Measurements from ENCODE around the gene SEC22A.

SEC22A gene

DNA sequence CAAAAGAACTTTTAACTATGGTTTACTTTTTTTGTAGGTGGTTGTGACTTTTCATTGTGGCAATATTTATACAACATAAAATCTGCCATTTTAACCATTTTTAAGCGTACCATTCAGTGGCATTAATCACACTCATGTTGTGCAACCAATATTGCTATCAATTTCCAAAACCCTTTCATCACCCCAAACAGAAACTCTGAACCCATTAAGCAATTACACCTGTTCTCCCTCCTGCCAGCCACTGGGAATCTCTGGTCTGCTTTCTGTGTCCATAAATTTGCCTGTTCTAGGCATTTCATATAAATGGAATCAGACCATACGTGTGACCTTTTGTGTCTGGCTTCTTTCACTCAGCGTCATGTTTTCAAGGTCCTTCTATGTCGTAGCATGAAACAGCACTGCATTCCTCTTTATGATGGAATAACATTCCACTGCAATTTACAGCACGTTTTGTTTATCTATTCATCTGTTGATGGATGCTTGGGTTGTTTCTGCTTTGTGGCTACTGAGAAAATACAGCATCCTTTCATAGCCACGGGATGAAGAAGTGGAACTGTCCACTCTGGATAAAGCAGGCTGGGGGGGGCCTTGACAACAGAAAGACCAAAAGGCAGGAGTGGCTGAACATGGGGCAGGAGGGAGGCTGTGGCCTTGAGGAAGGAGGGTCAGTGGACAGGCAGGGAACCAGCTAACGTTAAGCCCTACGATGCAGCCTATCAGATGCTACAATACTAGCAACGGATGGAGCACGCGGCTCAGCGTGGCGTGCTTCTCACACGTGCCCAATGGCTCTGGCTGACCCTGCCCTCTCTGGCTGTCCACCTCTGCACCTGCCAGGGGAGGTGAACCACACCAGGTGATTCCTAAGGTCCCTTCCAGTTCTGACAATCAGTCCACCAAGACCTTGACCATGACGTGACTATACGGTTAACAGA lies 110.9 kb downstream of the SEC22A start:
- no peak overlapping the region for H3K27ac ChIP-seq (ENCODE audit: low read depth, low read length, poor library complexity, severe bottlenecking)
- H3K79me2 ChIP-seq (ENCODE audit: insufficient read depth, low read length): no peaks in the 10 kb centered on the region
- TF ChIP-seq EZH2 (IDR thresholded peaks at IDR 0.05; ENCODE audit: borderline replicate concordance, low read length): no peak
- TF ChIP-seq, protein P1, sequence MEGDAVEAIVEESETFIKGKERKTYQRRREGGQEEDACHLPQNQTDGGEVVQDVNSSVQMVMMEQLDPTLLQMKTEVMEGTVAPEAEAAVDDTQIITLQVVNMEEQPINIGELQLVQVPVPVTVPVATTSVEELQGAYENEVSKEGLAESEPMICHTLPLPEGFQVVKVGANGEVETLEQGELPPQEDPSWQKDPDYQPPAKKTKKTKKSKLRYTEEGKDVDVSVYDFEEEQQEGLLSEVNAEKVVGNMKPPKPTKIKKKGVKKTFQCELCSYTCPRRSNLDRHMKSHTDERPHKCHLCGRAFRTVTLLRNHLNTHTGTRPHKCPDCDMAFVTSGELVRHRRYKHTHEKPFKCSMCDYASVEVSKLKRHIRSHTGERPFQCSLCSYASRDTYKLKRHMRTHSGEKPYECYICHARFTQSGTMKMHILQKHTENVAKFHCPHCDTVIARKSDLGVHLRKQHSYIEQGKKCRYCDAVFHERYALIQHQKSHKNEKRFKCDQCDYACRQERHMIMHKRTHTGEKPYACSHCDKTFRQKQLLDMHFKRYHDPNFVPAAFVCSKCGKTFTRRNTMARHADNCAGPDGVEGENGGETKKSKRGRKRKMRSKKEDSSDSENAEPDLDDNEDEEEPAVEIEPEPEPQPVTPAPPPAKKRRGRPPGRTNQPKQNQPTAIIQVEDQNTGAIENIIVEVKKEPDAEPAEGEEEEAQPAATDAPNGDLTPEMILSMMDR (IDR thresholded peaks at IDR 0.05; ENCODE audit: low read length): no peak
- no peak overlapping the region for H3K4me3 ChIP-seq (ENCODE audit: low read depth, low read length, poor library complexity, severe bottlenecking)
- H3K4me1 ChIP-seq (ENCODE audit: insufficient read depth, low read length, severe bottlenecking): no peaks in the 10 kb centered on the region
- no peaks in the 10 kb centered on the region for H3K9me2 ChIP-seq (ENCODE audit: low read depth, low read length)
- H3K4me2 ChIP-seq (ENCODE audit: low read length): no peak overlapping the region
- no peaks in the 10 kb centered on the region for H3F3A ChIP-seq (ENCODE audit: insufficient read depth, low read length)
- H4K20me1 ChIP-seq (ENCODE audit: insufficient read depth, low read length): no peaks in the 10 kb centered on the region
- H3K9ac ChIP-seq (ENCODE audit: low read length): no peak overlapping the region
- no peak overlapping the region for H2AFZ ChIP-seq (ENCODE audit: low read length)
- no peaks in the 10 kb centered on the region for H3K27me3 ChIP-seq (ENCODE audit: insufficient read depth, low read length)
- no peaks in the 10 kb centered on the region for H3K36me3 ChIP-seq (ENCODE audit: insufficient read depth, low read length)
- no peaks in the 10 kb centered on the region for H3K9me3 ChIP-seq (ENCODE audit: low read length)

DNA sequence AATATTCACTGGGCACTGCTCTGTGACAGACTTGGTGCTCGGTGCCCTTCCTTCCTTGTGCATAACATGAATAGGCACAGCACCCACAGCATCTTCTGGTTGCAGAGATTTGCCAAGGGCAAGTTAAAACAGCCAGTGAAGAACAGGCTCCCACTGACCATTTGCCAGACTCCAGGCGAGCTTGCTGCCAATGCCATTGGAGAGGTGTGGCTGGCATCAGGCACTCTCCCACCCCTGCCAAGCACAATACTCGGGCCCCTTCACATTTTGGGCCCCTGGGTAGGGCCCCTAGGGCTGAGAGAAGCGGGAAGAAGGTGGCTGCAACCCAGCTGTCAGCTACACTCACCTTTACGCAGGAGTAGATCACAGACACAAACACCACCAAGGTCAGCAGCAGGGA lies 112.1 kb downstream of the SEC22A start:
- no peaks in the 10 kb centered on the region for H3K4me1 ChIP-seq (ENCODE audit: insufficient read depth, low read length, severe bottlenecking)
- no peak overlapping the region for H3K27ac ChIP-seq (ENCODE audit: low read depth, low read length, poor library complexity, severe bottlenecking)

DNA sequence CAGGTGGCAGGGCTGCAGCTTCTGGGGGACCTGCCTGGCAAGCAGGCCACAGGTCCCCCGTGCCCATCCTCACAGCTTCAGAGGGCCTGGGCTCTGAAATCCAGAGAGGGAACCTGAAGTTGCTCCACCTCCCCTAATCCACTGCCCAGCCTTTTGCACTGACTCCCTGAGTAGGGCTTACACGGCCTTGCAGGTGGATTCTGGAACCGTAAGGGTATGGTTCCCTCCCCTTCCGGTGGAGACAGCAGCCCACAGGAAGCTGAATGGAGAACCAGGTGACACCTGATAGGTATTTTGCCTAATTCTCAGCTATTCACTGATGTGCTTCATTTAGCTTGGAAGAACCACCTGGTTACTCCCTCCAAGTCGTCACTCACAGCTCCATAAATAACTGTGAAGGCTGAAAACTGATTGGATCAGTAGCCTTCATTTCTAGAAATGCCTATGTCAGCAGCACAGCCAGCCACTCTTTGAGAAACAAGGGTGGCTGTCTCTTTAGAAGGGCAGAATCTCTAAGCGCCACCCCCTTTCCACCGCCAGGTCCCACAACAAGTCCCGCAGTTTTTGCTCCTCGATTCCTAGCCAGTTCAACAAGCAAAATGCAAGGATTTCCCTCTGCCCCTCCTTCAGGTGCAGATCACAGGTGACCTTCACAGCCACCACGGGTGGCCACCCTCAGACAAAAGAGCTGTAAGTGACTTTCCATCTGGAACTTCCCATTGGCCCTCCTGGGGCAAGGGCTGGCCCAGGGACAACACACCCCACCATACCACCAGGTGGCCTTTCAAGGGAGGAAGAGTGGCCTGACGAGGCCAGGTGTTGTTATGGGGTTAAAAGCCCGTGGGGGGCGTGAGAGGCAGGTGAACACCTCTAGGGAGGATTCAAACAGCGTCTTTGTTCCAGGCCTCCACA lies 112.9 kb downstream of the SEC22A start:
- Histone ChIP-seq H3K27me3 (ENCODE audit: insufficient read depth, low read length) (0 out of 2 replicates have a peak, but pooled peaks cover 4% of the 10 kb centered on the region), H3K4me1 (ENCODE audit: insufficient read depth, low read length, severe bottlenecking) (no peaks in the 10 kb centered on the region), H3K9me3 (ENCODE audit: low read length) (no peaks in the 10 kb centered on the region), H3K4me3 (ENCODE audit: low read depth, low read length, poor library complexity, severe bottlenecking) (no peak overlapping the region), H3K4me2 (ENCODE audit: low read length) (no peak overlapping the region; the same call in 1 of the 2 replicates), H3K27ac (ENCODE audit: low read depth, low read length, poor library complexity, severe bottlenecking) (no peak overlapping the region), H4K20me1 (ENCODE audit: insufficient read depth, low read length) (no peaks in the 10 kb centered on the region), H2AFZ (ENCODE audit: low read length) (no peak overlapping the region), H3K79me2 (ENCODE audit: insufficient read depth, low read length) (no peaks in the 10 kb centered on the region), H3K9ac (ENCODE audit: low read length) (no peak overlapping the region), H3F3A (ENCODE audit: insufficient read depth, low read length) (no peaks in the 10 kb centered on the region), H3K36me3 (ENCODE audit: insufficient read depth, low read length) (no peaks in the 10 kb centered on the region), H3K9me2 (ENCODE audit: low read depth, low read length) (no peaks in the 10 kb centered on the region)
- TF ChIP-seq, protein P1 (IDR thresholded peaks at IDR 0.05; ENCODE audit: low read length): no peak
- no peak for TF ChIP-seq EZH2 (IDR thresholded peaks at IDR 0.05; ENCODE audit: borderline replicate concordance, low read length)

More for the DNA sequence above, 112.1 kb downstream of the SEC22A start:
- Histone ChIP-seq H3K9ac (ENCODE audit: low read length) (no peak overlapping the region), H3K79me2 (ENCODE audit: insufficient read depth, low read length) (no peaks in the 10 kb centered on the region), H3K27me3 (ENCODE audit: insufficient read depth, low read length) (0 out of 2 replicates have a peak, but pooled peaks cover 4% of the 10 kb centered on the region), H3F3A (ENCODE audit: insufficient read depth, low read length) (no peaks in the 10 kb centered on the region), H3K36me3 (ENCODE audit: insufficient read depth, low read length) (no peaks in the 10 kb centered on the region), H4K20me1 (ENCODE audit: insufficient read depth, low read length) (no peaks in the 10 kb centered on the region), H2AFZ (ENCODE audit: low read length) (no peak overlapping the region), H3K4me3 (ENCODE audit: low read depth, low read length, poor library complexity, severe bottlenecking) (no peak overlapping the region), H3K9me3 (ENCODE audit: low read length) (no peaks in the 10 kb centered on the region), H3K4me2 (ENCODE audit: low read length) (no peak overlapping the region), H3K9me2 (ENCODE audit: low read depth, low read length) (no peaks in the 10 kb centered on the region)
- no peak for TF ChIP-seq EZH2 (IDR thresholded peaks at IDR 0.05; ENCODE audit: borderline replicate concordance, low read length)
- TF ChIP-seq, protein P1 (IDR thresholded peaks at IDR 0.05; ENCODE audit: low read length): no peak
